GM12878 (cell line): ENCODE results near the gene LTB4R2. TPM values are rescaled to one million over a fixed set of nuclear protein-coding genes. Genes with fewer than 3 reads are reported as not detected.

Experiments used
- ATAC-seq: fragments of 200-7000 bp; cut with Tn5 transposase; 3 replicates; pipeline ENCODE4 v1.9.1; 2020; ENCODE audit warnings: mild to moderate bottlenecking, moderate library complexity
- BruUV-seq: library from RNA; stranded (reverse); fragments of 400-500 nt; replicated peaks from 2 replicates; lab custom pipeline; 2021; lab: Mats Ljungman, UMichigan
- CTCF ChIA-PET: fragments of 300-600 bp; sonication (Branson Sonifier 250); formaldehyde crosslinking; extraction: SDS; loops from one replicate; lab custom pipeline; 2021; ENCODE audit warnings: inconsistent platforms; lab: Yijun Ruan, JAX
- POLR2A ChIA-PET: fragments of 350-600 bp; formaldehyde crosslinking; extraction: SDS; loops from one replicate; lab custom pipeline; 2021; ENCODE audit warnings: inconsistent platforms; lab: Charles Lee
- RAD21 ChIA-PET: fragments of 300-600 bp; sonication (Branson Sonifier 250); formaldehyde crosslinking; loops from one replicate; lab custom pipeline; 2023; ENCODE audit warnings: antibody characterized with exemption; ENCODE audit not compliant: unreplicated experiment; lab: Charles Lee
- SMC1A ChIA-PET: fragments of 300-600 bp; sonication (Branson Sonifier 250); formaldehyde crosslinking; loops from one replicate; lab custom pipeline; 2023; ENCODE audit not compliant: unreplicated experiment, uncharacterized antibody; lab: Charles Lee
- DNase-seq: peaks from one replicate; pipeline ENCODE4 v3.0.0-alpha.2; 2011; ENCODE audit warnings: low read depth, low spot score
- FAIRE-seq: peaks from 3 replicates; lab custom pipeline; 2011; peaks lifted over from hg19 to GRCh38; lab: Jason Lieb, UNC
- H2AFZ ChIP-seq: 2 replicates; pipeline ENCODE4 v1.6.0; 2011; ENCODE audit warnings: low read depth, low read length, control low read depth; ENCODE audit not compliant: control insufficient read depth
- H3K27ac ChIP-seq: 2 replicates; pipeline ENCODE4 v1.5.1; 2011; ENCODE audit warnings: control low read depth; ENCODE audit not compliant: control insufficient read depth, insufficient read depth
- H3K27me3 ChIP-seq, 2 experiments: replicated peaks in 1 of 2; 2 replicates each; pipeline versions ENCODE4 v1.6.0 to v1.6.1; 2011; ENCODE audit warnings: low read length in 1 of 2; ENCODE audit not compliant: control insufficient read depth in 2 of 2, insufficient read depth in 2 of 2
- H3K36me3 ChIP-seq, 2 experiments: 2 replicates each; pipeline ENCODE4 v1.5.1; 2011; ENCODE audit warnings: low read length in 1 of 2; ENCODE audit not compliant: control insufficient read depth in 2 of 2, insufficient read depth in 2 of 2
- H3K4me1 ChIP-seq: 2 replicates; pipeline ENCODE4 v1.6.1; 2011; ENCODE audit warnings: mild to moderate bottlenecking, low read length, moderate library complexity, mixed read lengths; ENCODE audit not compliant: control insufficient read depth, insufficient read depth
- H3K4me2 ChIP-seq: 2 replicates; pipeline ENCODE4 v1.6.0; 2011; ENCODE audit warnings: control low read depth; ENCODE audit not compliant: control insufficient read depth, insufficient read depth
- H3K4me3 ChIP-seq: fragments of 200-600 bp; sonication (generic); 2 replicates; pipeline ENCODE4 v1.5.1; 2016
- H3K79me2 ChIP-seq: 2 replicates; pipeline ENCODE4 v1.6.0; 2011; ENCODE audit warnings: low read length; ENCODE audit not compliant: control insufficient read depth, insufficient read depth
- H3K9ac ChIP-seq: 2 replicates; pipeline ENCODE4 v1.8.0; 2011; ENCODE audit warnings: low read length, control low read depth, mixed read lengths; ENCODE audit not compliant: control insufficient read depth, insufficient read depth
- H3K9me3 ChIP-seq: replicated peaks from 3 replicates; pipeline ENCODE4 v1.5.1; 2011; ENCODE audit warnings: mild to moderate bottlenecking, low read length; ENCODE audit not compliant: control insufficient read depth, insufficient read depth
- H4K20me1 ChIP-seq: 2 replicates; pipeline ENCODE4 v1.6.0; 2011; ENCODE audit not compliant: control insufficient read depth, insufficient read depth
- BHLHE40 ChIP-seq, 2 experiments: fragments of 450-650 bp in 1 of 2; IDR thresholded peaks; 2 replicates each; pipeline ENCODE4 v1.6.1; 2011 to 2017; ENCODE audit warnings: low read depth in 2 of 2, borderline replicate concordance in 1 of 2, improper control_type of control experiment in 1 of 2, low read length in 1 of 2, mild to moderate bottlenecking in 1 of 2
- ELK1 ChIP-seq: IDR thresholded peaks from 2 replicates; pipeline ENCODE4 v1.6.1; 2012; ENCODE audit warnings: low read depth, low read length, improper control_type of control experiment
- ETV6 ChIP-seq, 2 experiments: fragments of 450-650 bp in 1 of 2; IDR thresholded peaks in 1 of 2; conservative IDR thresholded peaks in 1 of 2; 2 replicates each; pipeline ENCODE4 v1.6.1; 2014; ENCODE audit warnings: antibody characterized with exemption in 1 of 2, borderline replicate concordance in 1 of 2, low read depth in 1 of 2, mild to moderate bottlenecking in 1 of 2, moderate library complexity in 1 of 2
- GABPA ChIP-seq: IDR thresholded peaks from 2 replicates; pipeline ENCODE4 v1.6.1; 2014; ENCODE audit warnings: antibody characterized with exemption, low read depth, mild to moderate bottlenecking, inconsistent platforms
- HDAC2 ChIP-seq: fragments of 200-600 bp; sonication (generic); IDR thresholded peaks from 2 replicates; pipeline ENCODE4 v1.6.1; 2017
- IRF4 ChIP-seq: IDR thresholded peaks from 2 replicates; pipeline ENCODE4 v1.6.1; 2011; ENCODE audit warnings: low read depth, low read length
- JUNB ChIP-seq: IDR thresholded peaks from 2 replicates; pipeline ENCODE4 v1.6.1; 2016; ENCODE audit warnings: antibody characterized with exemption, mild to moderate bottlenecking
- NKRF ChIP-seq: fragments of 450-650 bp; conservative IDR thresholded peaks from 2 replicates; pipeline ENCODE4 v1.6.1; 2017; ENCODE audit warnings: mild to moderate bottlenecking, moderate library complexity
- TCF12 ChIP-seq: IDR thresholded peaks from 2 replicates; pipeline ENCODE4 v1.6.1; 2011; ENCODE audit warnings: low read depth, mild to moderate bottlenecking, low read length
- WGBS: methylation state at CpG from one replicate; pipeline ENCODE4 v1.1.6; 2016; ENCODE audit warnings: low lambda C conversion rate; ENCODE audit not compliant: insufficient replicate concordance, insufficient coverage; ENCODE audit errors: missing lambda C conversion rate; 5-methylcytosine and 5-hydroxymethylcytosine counted together
- in situ Hi-C: fragments of 300-500 bp; cut with MboI; formaldehyde crosslinking; loops from 9 replicates; pipeline ENCODE4 v1.14.3; 2018; ENCODE audit warnings: mixed read lengths
- intact Hi-C: fragments of 100-400 bp; cut with micrococcal nuclease; formaldehyde crosslinking; loops from one replicate; pipeline ENCODE4 v1.14.2; 2022; ENCODE audit not compliant: unreplicated experiment
- polyA plus RNA-seq, 11 experiments: library from polyadenylated mRNA; depleted of rRNA in 4 of 11; unstranded in 6 of 11; stranded (reverse) in 5 of 11; fragments of >200 nt; fragmentation: Nextera tagmentation in 4 of 11; fragmentation: Illumina TruSeq in 1 of 11; extraction: Ambion mirVana in 4 of 11; extraction: Trizol in 1 of 11; gene quantifications; 1 replicate in 1 of 11; 2 replicates in 10 of 11; pipeline versions ENCODE4 v1.2.1 to v1.2.3, GENCODE V29; 2011 to 2016; ENCODE audit warnings: inconsistent platforms in 2 of 11, missing spikeins in 2 of 11, low read depth in 1 of 11
- total RNA-seq, 4 experiments: library from RNA; depleted of rRNA in 3 of 4; stranded (reverse); fragments of >200 nt in 3 of 4; fragmentation: Illumina TruSeq in 1 of 4; extraction: Trizol in 1 of 4; gene quantifications; 2 replicates each; pipeline versions ENCODE4 v1.2.1 to v1.2.3, GENCODE V29; 2013 to 2021

Gene LTB4R2
- total and polyA plus RNA-seq, 10 of the 15 experiments (the other 5 are each of a cell fraction or from before 2014, with no cell fraction given), result 0.06 to 16.0 (median 2.6) TPM

- BruUV-seq, result no TSS peak
- no peak for ATAC-seq
- SMC1A ChIA-PET, result interaction anchor here (1.6 to 1.9 kb wide), 3 partner anchors 9 to 84 kb away, joined by 5 to 8 read pairs (median 5); no protein-coding TSS in a partner anchor
- intact Hi-C loops (no loop called here), in situ Hi-C loops (no loop called here)
- RAD21 ChIA-PET, result interaction anchor here (1.2 to 2.2 kb wide), 3 partner anchors 13 to 84 kb away, joined by 3 to 7 read pairs (median 7); partner anchors contain the start of genes ADCY4, CBLN3 and KHNYN
- no peak overlapping the region for H3K4me2 ChIP-seq
- H3K27me3 ChIP-seq, result peaks cover 0 to 1% of the 10 kb centered on the region in 2 experiments; a peak in 2 of 4 replicates
- H4K20me1 ChIP-seq, result no peaks in the 10 kb centered on the region
- no peak overlapping the region for H3K9ac ChIP-seq
- 0% methylated on average over 1 of the region's 1 CpG for WGBS
- no peaks in the 10 kb centered on the region for H3K36me3 ChIP-seq
- H2AFZ ChIP-seq, result no peak overlapping the region
- H3K9me3 ChIP-seq, result no peaks in the 10 kb centered on the region
- no peak overlapping the region for H3K4me3 ChIP-seq
- no peaks in the 10 kb centered on the region for H3K79me2 ChIP-seq
- TF ChIP-seq TCF12 (no peak), BHLHE40 (IDR thresholded peaks at IDR 0.05; ENCODE audit: borderline replicate concordance in 1 of 2, low read depth in 2 of 2, low read length in 1 of 2) (no peak), IRF4 (no peak), ELK1 (no peak), JUNB (no peak), ETV6 (conservative IDR thresholded peaks at IDR 0.05 in 1 of 2, IDR thresholded peaks at IDR 0.05 in 1 of 2; ENCODE audit: borderline replicate concordance in 1 of 2, low read depth in 1 of 2) (no peak), GABPA (no peak), NKRF (no peak), HDAC2 (no peak)
- DNase-seq, result no peak
- POLR2A ChIA-PET, result no interaction called here
- CTCF ChIA-PET, result interaction anchor here (1.6 to 4.5 kb wide), 6 partner anchors 11 to 84 kb away, joined by 4 to 39 read pairs (median 12); partner anchors contain the start of gene ADCY4
- no peak overlapping the region for H3K27ac ChIP-seq
- FAIRE-seq, result no peak
- no peaks in the 10 kb centered on the region for H3K4me1 ChIP-seq
Observed at GRCh38 chr14:24347134-24347533, 37.2 kb downstream of the LTB4R2 start.
